Measurements from ENCODE around the gene BMP8B.

BMP8B gene, protein sequence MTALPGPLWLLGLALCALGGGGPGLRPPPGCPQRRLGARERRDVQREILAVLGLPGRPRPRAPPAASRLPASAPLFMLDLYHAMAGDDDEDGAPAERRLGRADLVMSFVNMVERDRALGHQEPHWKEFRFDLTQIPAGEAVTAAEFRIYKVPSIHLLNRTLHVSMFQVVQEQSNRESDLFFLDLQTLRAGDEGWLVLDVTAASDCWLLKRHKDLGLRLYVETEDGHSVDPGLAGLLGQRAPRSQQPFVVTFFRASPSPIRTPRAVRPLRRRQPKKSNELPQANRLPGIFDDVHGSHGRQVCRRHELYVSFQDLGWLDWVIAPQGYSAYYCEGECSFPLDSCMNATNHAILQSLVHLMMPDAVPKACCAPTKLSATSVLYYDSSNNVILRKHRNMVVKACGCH

GRCh38 chr1:39788758-39789570 lies at the start of gene BMP8B:
TSS of gene BMP8B (minus strand) at chr1:39788865. CDS start at chr1:39788485, 380 bp downstream.
- no peaks in the 10 kb centered on the region for H3K9me3 ChIP-seq (ENCODE audit: control insufficient read depth, insufficient read depth, low read depth, low read length)
- no peaks in the 10 kb centered on the region for H3K4me1 ChIP-seq (ENCODE audit: control insufficient read depth, insufficient read depth, low read length)
- ChIA-PET CTCF (interaction anchor here (1.7 kb wide), 1 partner anchor 12 kb away, joined by 8 read pairs; no protein-coding TSS in a partner anchor), POLR2A (interaction anchor here (0.9 to 1.9 kb wide), 6 partner anchors 9 to 215 kb away, joined by 3 to 8 read pairs (median 4); partner anchors contain the start of gene PPIE)
- no peaks in the 10 kb centered on the region for H3K36me3 ChIP-seq (ENCODE audit: control insufficient read depth in 2 of 2, insufficient read depth in 1 of 2, low read length in 2 of 2)
- peak within 1 kb of the TSS; percentile 71 for H3K4me3 ChIP-seq (ENCODE audit: low read depth, low read length)
- peak within 1 kb of the TSS; percentile 25; the same call in 1 of the 2 replicates for H3K27ac ChIP-seq (ENCODE audit: extremely low read depth, low read depth, low read length)
- TF ChIP-seq ZFP69B (tag by site-specific recombination; IDR thresholded peaks at IDR 0.05) (0 out of 2 replicates have a peak, but pooled peaks have one; percentile 19), KLF9 (tag by site-specific recombination; IDR thresholded peaks at IDR 0.05; ENCODE audit: low read depth) (0 out of 2 replicates have a peak, but pooled peaks have one; percentile 51), ZNF549 (tag by site-specific recombination; IDR thresholded peaks at IDR 0.05) (peak; percentile 43; the same call in 1 of the 2 replicates), ZNF580 (tag by site-specific recombination; IDR thresholded peaks at IDR 0.05) (no peak), ZNF341 (tag by site-specific recombination; IDR thresholded peaks at IDR 0.05; ENCODE audit: low read depth) (peak; percentile 46; the same call in 1 of the 2 replicates), KLF8 (tag by site-specific recombination; IDR thresholded peaks at IDR 0.05) (peak; percentile 75; the same call in 1 of the 2 replicates), ZIC2 (tag by site-specific recombination; IDR thresholded peaks at IDR 0.05) (peak; percentile 29; the same call in 1 of the 2 replicates), ZNF10 (tag by site-specific recombination; IDR thresholded peaks at IDR 0.05) (peak; percentile 79; the same call in 1 of the 2 replicates), CTCF (tag by site-specific recombination; IDR thresholded peaks at IDR 0.05) (peak; percentile 40; the same call in 1 of the 2 replicates), ZNF488 (tag by site-specific recombination; IDR thresholded peaks at IDR 0.05) (no peak), SP2 (tag by site-specific recombination; IDR thresholded peaks at IDR 0.05) (peak; percentile 53)
- TF ChIP-seq, protein P1, sequence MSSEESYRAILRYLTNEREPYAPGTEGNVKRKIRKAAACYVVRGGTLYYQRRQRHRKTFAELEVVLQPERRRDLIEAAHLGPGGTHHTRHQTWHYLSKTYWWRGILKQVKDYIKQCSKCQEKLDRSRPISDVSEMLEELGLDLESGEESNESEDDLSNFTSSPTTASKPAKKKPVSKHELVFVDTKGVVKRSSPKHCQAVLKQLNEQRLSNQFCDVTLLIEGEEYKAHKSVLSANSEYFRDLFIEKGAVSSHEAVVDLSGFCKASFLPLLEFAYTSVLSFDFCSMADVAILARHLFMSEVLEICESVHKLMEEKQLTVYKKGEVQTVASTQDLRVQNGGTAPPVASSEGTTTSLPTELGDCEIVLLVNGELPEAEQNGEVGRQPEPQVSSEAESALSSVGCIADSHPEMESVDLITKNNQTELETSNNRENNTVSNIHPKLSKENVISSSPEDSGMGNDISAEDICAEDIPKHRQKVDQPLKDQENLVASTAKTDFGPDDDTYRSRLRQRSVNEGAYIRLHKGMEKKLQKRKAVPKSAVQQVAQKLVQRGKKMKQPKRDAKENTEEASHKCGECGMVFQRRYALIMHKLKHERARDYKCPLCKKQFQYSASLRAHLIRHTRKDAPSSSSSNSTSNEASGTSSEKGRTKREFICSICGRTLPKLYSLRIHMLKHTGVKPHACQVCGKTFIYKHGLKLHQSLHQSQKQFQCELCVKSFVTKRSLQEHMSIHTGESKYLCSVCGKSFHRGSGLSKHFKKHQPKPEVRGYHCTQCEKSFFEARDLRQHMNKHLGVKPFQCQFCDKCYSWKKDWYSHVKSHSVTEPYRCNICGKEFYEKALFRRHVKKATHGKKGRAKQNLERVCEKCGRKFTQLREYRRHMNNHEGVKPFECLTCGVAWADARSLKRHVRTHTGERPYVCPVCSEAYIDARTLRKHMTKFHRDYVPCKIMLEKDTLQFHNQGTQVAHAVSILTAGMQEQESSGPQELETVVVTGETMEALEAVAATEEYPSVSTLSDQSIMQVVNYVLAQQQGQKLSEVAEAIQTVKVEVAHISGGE (tag by site-specific recombination; conservative IDR thresholded peaks at IDR 0.05; ENCODE audit: low read depth): peak; percentile 53; the same call in 1 of the 2 replicates
- TF ChIP-seq, protein P2, sequence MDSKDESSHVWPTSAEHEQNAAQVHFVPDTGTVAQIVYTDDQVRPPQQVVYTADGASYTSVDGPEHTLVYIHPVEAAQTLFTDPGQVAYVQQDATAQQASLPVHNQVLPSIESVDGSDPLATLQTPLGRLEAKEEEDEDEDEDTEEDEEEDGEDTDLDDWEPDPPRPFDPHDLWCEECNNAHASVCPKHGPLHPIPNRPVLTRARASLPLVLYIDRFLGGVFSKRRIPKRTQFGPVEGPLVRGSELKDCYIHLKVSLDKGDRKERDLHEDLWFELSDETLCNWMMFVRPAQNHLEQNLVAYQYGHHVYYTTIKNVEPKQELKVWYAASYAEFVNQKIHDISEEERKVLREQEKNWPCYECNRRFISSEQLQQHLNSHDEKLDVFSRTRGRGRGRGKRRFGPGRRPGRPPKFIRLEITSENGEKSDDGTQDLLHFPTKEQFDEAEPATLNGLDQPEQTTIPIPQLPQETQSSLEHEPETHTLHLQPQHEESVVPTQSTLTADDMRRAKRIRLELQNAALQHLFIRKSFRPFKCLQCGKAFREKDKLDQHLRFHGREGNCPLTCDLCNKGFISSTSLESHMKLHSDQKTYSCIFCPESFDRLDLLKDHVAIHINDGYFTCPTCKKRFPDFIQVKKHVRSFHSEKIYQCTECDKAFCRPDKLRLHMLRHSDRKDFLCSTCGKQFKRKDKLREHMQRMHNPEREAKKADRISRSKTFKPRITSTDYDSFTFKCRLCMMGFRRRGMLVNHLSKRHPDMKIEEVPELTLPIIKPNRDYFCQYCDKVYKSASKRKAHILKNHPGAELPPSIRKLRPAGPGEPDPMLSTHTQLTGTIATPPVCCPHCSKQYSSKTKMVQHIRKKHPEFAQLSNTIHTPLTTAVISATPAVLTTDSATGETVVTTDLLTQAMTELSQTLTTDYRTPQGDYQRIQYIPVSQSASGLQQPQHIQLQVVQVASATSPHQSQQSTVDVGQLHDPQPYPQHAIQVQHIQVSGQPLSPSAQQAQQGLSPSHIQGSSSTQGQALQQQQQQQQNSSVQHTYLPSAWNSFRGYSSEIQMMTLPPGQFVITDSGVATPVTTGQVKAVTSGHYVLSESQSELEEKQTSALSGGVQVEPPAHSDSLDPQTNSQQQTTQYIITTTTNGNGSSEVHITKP (tag by site-specific recombination; IDR thresholded peaks at IDR 0.05): 0 out of 2 replicates have a peak, but pooled peaks have one; percentile 20
- TF ChIP-seq, protein P3, sequence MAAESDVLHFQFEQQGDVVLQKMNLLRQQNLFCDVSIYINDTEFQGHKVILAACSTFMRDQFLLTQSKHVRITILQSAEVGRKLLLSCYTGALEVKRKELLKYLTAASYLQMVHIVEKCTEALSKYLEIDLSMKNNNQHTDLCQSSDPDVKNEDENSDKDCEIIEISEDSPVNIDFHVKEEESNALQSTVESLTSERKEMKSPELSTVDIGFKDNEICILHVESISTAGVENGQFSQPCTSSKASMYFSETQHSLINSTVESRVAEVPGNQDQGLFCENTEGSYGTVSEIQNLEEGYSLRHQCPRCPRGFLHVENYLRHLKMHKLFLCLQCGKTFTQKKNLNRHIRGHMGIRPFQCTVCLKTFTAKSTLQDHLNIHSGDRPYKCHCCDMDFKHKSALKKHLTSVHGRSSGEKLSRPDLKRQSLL (tag by site-specific recombination; IDR thresholded peaks at IDR 0.05): peak; percentile 95
- TF ChIP-seq, protein P4, sequence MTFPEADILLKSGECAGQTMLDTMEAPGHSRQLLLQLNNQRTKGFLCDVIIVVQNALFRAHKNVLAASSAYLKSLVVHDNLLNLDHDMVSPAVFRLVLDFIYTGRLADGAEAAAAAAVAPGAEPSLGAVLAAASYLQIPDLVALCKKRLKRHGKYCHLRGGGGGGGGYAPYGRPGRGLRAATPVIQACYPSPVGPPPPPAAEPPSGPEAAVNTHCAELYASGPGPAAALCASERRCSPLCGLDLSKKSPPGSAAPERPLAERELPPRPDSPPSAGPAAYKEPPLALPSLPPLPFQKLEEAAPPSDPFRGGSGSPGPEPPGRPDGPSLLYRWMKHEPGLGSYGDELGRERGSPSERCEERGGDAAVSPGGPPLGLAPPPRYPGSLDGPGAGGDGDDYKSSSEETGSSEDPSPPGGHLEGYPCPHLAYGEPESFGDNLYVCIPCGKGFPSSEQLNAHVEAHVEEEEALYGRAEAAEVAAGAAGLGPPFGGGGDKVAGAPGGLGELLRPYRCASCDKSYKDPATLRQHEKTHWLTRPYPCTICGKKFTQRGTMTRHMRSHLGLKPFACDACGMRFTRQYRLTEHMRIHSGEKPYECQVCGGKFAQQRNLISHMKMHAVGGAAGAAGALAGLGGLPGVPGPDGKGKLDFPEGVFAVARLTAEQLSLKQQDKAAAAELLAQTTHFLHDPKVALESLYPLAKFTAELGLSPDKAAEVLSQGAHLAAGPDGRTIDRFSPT (tag by site-specific recombination; IDR thresholded peaks at IDR 0.05): peak; percentile 81
- TF ChIP-seq, protein P5, sequence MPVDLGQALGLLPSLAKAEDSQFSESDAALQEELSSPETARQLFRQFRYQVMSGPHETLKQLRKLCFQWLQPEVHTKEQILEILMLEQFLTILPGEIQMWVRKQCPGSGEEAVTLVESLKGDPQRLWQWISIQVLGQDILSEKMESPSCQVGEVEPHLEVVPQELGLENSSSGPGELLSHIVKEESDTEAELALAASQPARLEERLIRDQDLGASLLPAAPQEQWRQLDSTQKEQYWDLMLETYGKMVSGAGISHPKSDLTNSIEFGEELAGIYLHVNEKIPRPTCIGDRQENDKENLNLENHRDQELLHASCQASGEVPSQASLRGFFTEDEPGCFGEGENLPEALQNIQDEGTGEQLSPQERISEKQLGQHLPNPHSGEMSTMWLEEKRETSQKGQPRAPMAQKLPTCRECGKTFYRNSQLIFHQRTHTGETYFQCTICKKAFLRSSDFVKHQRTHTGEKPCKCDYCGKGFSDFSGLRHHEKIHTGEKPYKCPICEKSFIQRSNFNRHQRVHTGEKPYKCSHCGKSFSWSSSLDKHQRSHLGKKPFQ (tag by site-specific recombination; IDR thresholded peaks at IDR 0.05): no peak
